Kidney (tissue), 14 donors: ENCODE results near the gene NEDD4L. TPM values are rescaled to one million over a fixed set of nuclear protein-coding genes. Genes with fewer than 3 reads are reported as not detected.

Experiments used
- DNase-seq, 5 donors: peaks; one replicate each; pipeline ENCODE4 v3.0.0-alpha.2; 2013 to 2020
- FAIRE-seq: peaks from 2 replicates; lab custom pipeline; 2012; peaks lifted over from hg19 to GRCh38; lab: Jason Lieb, UNC
- H3K27ac ChIP-seq, 2 donors: one replicate each; pipeline ENCODE4 v1.7.0; 2013; ENCODE audit warnings: low read depth in 2 of 2, low read length in 2 of 2, inconsistent platforms in 1 of 2
- H3K27me3 ChIP-seq: one replicate; pipeline ENCODE4 v1.7.1; 2013; ENCODE audit warnings: low read length, inconsistent platforms; ENCODE audit not compliant: control insufficient read depth, insufficient read depth
- H3K36me3 ChIP-seq, 3 donors: one replicate each; pipeline versions ENCODE4 v1.7.0 to v1.7.1; 2013; ENCODE audit warnings: low read length in 3 of 3, control low read depth in 1 of 3, inconsistent platforms in 1 of 3; ENCODE audit not compliant: insufficient read depth in 3 of 3, control insufficient read depth in 2 of 3
- H3K4me1 ChIP-seq, 3 donors: one replicate each; pipeline versions ENCODE4 v1.7.0 to v1.7.1; 2013; ENCODE audit warnings: low read length in 3 of 3, inconsistent platforms in 1 of 3, low read depth in 1 of 3; ENCODE audit not compliant: control insufficient read depth in 2 of 3, insufficient read depth in 2 of 3
- H3K4me3 ChIP-seq, 3 donors: one replicate each; pipeline versions ENCODE4 v1.7.0 to v1.8.1; 2013; ENCODE audit warnings: low read length in 3 of 3, control low read depth in 1 of 3, inconsistent platforms in 1 of 3
- H3K9ac ChIP-seq, 3 donors: one replicate each; pipeline versions ENCODE4 v1.7.0 to v1.7.1; 2013; ENCODE audit warnings: low read length in 3 of 3, control low read depth in 1 of 3, inconsistent platforms in 1 of 3
- H3K9me3 ChIP-seq, 3 donors: one replicate each; pipeline versions ENCODE4 v1.7.0 to v1.7.1; 2013; ENCODE audit warnings: low read length in 3 of 3, control low read depth in 1 of 3, inconsistent platforms in 1 of 3; ENCODE audit not compliant: control insufficient read depth in 2 of 3, insufficient read depth in 1 of 3
- CTCF ChIP-seq: IDR thresholded peaks from 3 replicates; pipeline ENCODE4 v1.5.1; 2012; ENCODE audit warnings: mild to moderate bottlenecking, moderate library complexity, borderline replicate concordance; ENCODE audit not compliant: insufficient read depth; ENCODE audit errors: extremely low read depth
- intact Hi-C: fragments of 100-400 bp; cut with DNase I; formaldehyde crosslinking; loops from one replicate; pipeline ENCODE4 v1.11.1; 2022
- polyA plus RNA-seq: library from polyadenylated mRNA; stranded (reverse); fragments of 350-450 nt; fragmentation: Illumina TruSeq; extraction: RNeasy Lipid Tissue Mini Kit (QIAGEN cat#74804); gene quantifications from one replicate; pipeline ENCODE4 v1.2.3, GENCODE V29; 2014; ENCODE audit warnings: low read depth, low replicate concordance; ENCODE audit not compliant: insufficient read depth
- total RNA-seq: library from RNA; stranded (reverse); fragmentation: NEBNext Ultra II Directional; extraction: Animal tissue kit (Norgen Biotek cat#: 25700); gene quantifications from one replicate; pipeline ENCODE4 v1.2.1, GENCODE V29; 2021
- donor health status: control.
- donor health status: control.
- donor health status: control.
- donor health status: control.
- donor health status: control.
- donor health status: DM: yes; HTN: yes; CAD: no.
- donor health status: Normal renal cell carcinoma (clear cell type).

The NEDD4L gene
- total and polyA plus RNA-seq, 2 donors from 2014 or later = 90.8 to 95.7 TPM

DNA sequence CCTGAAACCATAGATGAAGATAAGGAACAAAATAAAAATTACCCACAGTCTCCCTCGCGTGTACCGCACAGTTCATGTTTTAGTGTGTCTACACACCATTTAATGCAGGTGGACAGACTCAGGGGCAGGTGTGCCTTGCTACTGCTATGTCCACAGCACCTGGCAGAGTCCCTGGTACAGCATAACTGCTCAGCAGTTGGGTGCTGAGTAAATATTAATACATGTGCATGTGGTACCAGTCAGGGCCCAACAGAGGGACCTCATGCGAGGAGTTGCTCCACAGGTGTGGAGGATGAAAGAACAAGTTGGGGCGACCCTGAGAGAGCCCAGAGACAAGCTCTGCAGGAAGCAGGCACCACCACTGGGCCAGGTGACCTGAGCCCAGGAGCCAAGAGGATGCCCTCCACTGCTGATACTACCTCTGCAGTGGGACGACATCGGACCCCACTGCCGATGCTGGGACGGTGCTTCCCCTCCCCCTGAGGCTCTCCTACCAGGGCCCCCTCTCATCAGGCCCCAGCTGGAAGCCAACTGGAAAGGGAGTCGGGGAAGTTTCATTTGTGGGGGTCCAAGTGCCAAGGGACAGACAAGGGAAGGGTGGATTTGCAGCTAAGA, 100.8 kb downstream of the NEDD4L start:
- FAIRE-seq (no peak), DNase-seq (no peak)
- H3K4me3 ChIP-seq = no peak overlapping the region
- H3K36me3 ChIP-seq = no peaks in the 10 kb centered on the region
- no peaks in the 10 kb centered on the region for H3K27me3 ChIP-seq
- H3K4me1 ChIP-seq = peaks cover 0 to 5% (median 4%) of the 10 kb centered on the region in 3 donors
- no peaks in the 10 kb centered on the region for H3K9me3 ChIP-seq
- H3K9ac ChIP-seq = no peak overlapping the region
- no peak for TF ChIP-seq CTCF
- intact Hi-C loops = no loop called here
- H3K27ac ChIP-seq = no peak overlapping the region

- Histone ChIP-seq H3K9ac (no peak overlapping the region), H3K4me1 (peaks cover 0 to 5% (median 4%) of the 10 kb centered on the region in 3 donors), H3K9me3 (no peaks in the 10 kb centered on the region), H3K27me3 (no peaks in the 10 kb centered on the region), H3K27ac (no peak overlapping the region), H3K4me3 (no peak overlapping the region), H3K36me3 (no peaks in the 10 kb centered on the region)
- DNase-seq (no peak), FAIRE-seq (no peak)
- intact Hi-C loops = no loop called here
- TF ChIP-seq CTCF = no peak
Measured at GRCh38 chr18:58146099-58146498, 102.1 kb downstream of the NEDD4L start.

GRCh38 chr18:58148954-58149471, 105.0 kb downstream of the NEDD4L start:
- FAIRE-seq = no peak
- H3K4me1 ChIP-seq = peaks cover 0 to 5% (median 2%) of the 10 kb centered on the region in 3 donors

More at GRCh38 chr18:58148954-58149471, 105.0 kb downstream of the NEDD4L start:
- intact Hi-C loops = no loop called here
- peak in 1 of 5 donors; percentile 20 for DNase-seq
- no peak for TF ChIP-seq CTCF
- Histone ChIP-seq H3K4me3 (no peak overlapping the region), H3K9ac (no peak overlapping the region), H3K27ac (no peak overlapping the region), H3K36me3 (no peaks in the 10 kb centered on the region), H3K27me3 (no peaks in the 10 kb centered on the region), H3K9me3 (no peaks in the 10 kb centered on the region)
